H54 (cell line): Measurements from ENCODE around the gene MLKL.

Source experiments
- DNase-seq: peaks from one replicate; pipeline ENCODE4 v3.0.0; 2011; ENCODE audit warnings: low spot score, mixed read lengths; ENCODE audit not compliant: insufficient read length
- FAIRE-seq: peaks from 3 replicates; lab custom pipeline; 2011; peaks lifted over from hg19 to GRCh38; lab: Jason Lieb, UNC
- POLR2A ChIP-seq: IDR thresholded peaks from 2 replicates; pipeline ENCODE4 v1.6.1; 2011; ENCODE audit warnings: low read depth, mild to moderate bottlenecking, low read length

Gene MLKL

GRCh38 chr16:74700438-74701225 lies at the start of gene MLKL:
Gene MLKL (minus strand): TSS chr16:74700862. CDS start chr16:74695757, 5,105 bp downstream.
- FAIRE-seq (no peak), DNase-seq (peak; percentile 56)
- TF ChIP-seq POLR2A = peak; percentile 88

DNA sequence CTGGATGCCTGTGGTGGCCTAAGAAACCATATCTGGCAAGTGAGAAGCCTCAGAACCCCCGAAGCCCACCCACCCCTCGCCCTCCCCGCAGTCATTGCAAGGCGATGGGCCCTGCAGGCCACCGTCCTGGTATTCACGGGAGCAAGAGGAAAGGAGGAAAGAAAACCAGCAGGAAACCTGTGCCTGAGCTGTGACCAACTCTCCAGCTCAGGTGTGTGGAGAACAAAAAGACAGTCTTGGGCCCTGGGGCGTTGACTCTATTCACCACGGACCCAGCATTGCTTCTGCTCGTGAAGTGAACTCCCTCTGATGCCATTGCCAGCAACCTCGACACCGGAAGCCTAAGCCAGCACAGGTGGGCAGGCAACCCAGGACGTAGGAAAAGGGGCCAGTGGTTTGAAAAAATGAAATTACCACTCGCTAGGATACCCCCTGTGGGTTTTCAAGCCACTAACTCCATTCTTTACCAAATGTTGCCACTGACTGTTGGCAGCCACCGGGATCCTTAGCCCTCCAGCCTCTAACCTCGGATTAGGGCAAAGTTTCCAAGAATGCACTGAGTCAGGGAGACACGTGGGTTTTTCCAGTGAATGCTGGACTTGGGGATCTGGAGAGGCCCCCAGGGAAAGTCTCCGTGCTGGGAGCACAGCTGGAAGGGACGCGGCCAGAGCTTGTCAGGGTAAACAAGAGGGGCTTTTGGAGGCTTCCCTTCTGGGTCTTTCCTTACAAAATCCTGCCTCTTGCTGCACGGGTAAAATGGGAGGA lies 48.8 kb upstream of the MLKL start:
- no peak for TF ChIP-seq POLR2A
- DNase-seq = no peak
- no peak for FAIRE-seq

- DNase-seq (no peak), FAIRE-seq (no peak)
- TF ChIP-seq POLR2A = no peak
These were observed 48.0 kb upstream of the MLKL start for GRCh38 chr16:74748616-74749026.

GRCh38 chr16:74747716-74748615 lies 47.3 kb upstream of the MLKL start:
- no peak for TF ChIP-seq POLR2A
- no peak for FAIRE-seq
- no peak for DNase-seq

- TF ChIP-seq POLR2A = no peak
- no peak for DNase-seq
- FAIRE-seq = no peak
These were observed 45.3 kb upstream of the MLKL start for GRCh38 chr16:74745926-74746325.

- no peak for DNase-seq
- no peak for TF ChIP-seq POLR2A
- FAIRE-seq = no peak
These were observed 44.5 kb upstream of the MLKL start for GRCh38 chr16:74745109-74745615.

GRCh38 chr16:74744566-74744965 lies 43.9 kb upstream of the MLKL start:
- no peak for DNase-seq
- no peak for TF ChIP-seq POLR2A
- FAIRE-seq = no peak

DNA sequence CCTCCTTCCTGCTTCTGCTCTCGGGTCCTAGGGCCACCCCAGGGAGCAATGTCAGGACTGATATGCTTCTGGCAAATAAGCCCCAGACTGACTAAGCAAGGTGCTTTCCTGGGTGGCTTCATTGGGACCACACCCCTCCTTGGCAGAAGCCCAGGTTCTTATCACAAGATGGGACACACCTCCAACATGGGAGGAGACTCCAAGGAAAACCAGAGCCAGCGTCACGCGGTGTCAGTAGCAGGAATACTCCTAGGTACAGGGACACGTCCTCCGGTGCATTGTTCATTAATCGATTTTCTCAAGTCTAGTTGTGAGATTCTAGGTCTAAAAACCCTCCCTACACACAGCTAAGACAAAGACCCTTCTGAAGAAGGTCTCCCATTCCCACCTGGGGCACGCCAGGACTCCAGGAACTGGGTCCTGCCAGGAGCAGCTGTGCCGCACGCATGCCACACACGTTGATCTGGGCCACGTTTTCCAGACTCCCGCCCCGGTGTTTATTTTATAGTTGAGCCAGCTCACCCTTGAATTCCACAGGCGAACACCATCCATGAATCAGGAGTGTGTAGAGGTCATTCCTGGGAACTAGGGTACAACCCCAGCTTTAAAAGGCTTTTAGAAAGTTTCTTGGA lies 43.1 kb upstream of the MLKL start:
- DNase-seq = peak; percentile 92
- TF ChIP-seq POLR2A = no peak
- peak; percentile 36 for FAIRE-seq

- TF ChIP-seq POLR2A = no peak
- FAIRE-seq = no peak
- no peak for DNase-seq
These were observed 42.5 kb upstream of the MLKL start for GRCh38 chr16:74743045-74743667.

DNA sequence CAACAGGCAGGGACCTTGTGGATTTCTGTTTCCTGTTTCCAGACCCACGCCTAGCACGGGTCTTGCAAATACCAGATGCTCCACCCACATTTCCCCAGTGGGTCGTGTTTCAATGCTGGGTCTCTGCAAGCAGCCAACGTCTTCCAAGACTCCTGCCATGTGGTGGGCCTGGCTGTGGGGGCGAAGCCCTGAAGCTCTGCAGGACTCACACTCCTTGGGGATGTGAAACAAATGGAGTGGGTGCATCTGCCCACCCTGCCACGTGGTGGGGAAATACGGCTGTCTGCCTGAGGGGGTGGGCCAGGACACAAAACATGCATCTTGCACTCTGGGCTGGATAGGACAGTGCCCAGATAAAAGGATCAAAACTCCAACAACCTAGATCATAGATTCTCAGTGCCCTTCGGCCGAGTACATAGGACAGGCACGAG lies 41.4 kb upstream of the MLKL start:
- DNase-seq = no peak
- FAIRE-seq = no peak
- no peak for TF ChIP-seq POLR2A

DNA sequence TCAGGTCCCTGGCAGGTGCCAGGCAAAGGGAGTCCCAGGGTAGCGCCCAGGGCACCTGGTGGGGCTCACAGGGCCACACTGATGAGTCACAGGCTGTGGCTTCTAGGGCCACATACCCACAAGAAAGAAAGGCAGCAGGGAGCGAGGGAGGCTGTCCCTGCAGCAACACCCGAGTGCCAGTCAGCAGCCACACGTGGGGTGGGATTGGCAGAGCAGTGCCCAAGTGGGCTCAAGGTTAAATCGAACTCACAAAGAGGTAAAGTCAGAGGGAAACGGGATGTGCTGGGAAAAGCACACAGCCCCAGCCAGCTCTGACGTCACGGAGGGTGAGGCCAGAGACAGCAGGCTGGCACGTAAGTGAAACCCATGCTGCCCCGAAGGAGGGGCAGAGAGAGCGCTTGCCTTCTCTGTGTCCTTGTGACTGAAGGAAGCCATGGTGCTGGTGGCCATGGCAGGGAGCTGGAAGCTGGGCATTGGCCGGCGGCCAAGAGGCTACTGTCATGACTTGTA lies 40.2 kb upstream of the MLKL start:
- TF ChIP-seq POLR2A = no peak
- no peak for FAIRE-seq
- DNase-seq = peak; percentile 68

- FAIRE-seq = no peak
- no peak for TF ChIP-seq POLR2A
- no peak for DNase-seq
These were observed 38.6 kb upstream of the MLKL start for GRCh38 chr16:74739275-74739674.
